Astrocyte of the hippocampus (primary cell): ENCODE results near the gene CEL.
A peak's percentile ranks its signal among the peaks of the same experiment; 100 is the strongest.

Source experiments
- DNase-seq: peaks from one replicate; pipeline ENCODE4 v3.0.0; 2011; ENCODE audit warnings: low read depth, low spot score

CEL gene

GRCh38 chr9:133116346-133117231, 54.8 kb downstream of the CEL start:
- no peak for DNase-seq

- DNase-seq: peak; percentile 61
These were observed 55.7 kb downstream of the CEL start for GRCh38 chr9:133117271-133118178.

GRCh38 chr9:133118179-133118520, 56.4 kb downstream of the CEL start:
- DNase-seq: no peak

- DNase-seq: no peak
These were observed 56.8 kb downstream of the CEL start for GRCh38 chr9:133118568-133118967.

GRCh38 chr9:133119103-133119845, 57.5 kb downstream of the CEL start:
- no peak for DNase-seq

GRCh38 chr9:133119846-133120500, 58.2 kb downstream of the CEL start:
- DNase-seq: no peak

GRCh38 chr9:133120501-133121197, 58.9 kb downstream of the CEL start:
- no peak for DNase-seq
